ENCODE results near the gene PPP2R5A.

DNA sequence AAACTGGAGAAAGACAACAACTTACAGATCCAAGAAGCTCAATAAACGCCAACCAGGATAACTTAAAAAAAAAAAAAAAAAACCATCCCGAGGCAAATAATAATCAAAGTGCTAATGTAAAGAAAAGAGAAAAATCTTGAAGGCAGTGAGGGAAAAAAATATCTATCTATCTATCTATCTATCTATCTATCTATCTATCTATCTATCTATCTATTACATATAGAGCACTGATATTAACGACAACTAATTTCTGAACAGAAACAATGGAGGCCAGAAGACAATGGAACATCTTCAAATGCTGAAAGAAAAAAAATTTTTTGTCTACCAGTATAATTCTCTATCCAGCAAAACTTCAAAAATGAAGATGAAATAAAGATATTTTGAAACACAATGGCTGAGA, 111.4 kb downstream of the PPP2R5A start:
- TF ChIP-seq, protein P1, sequence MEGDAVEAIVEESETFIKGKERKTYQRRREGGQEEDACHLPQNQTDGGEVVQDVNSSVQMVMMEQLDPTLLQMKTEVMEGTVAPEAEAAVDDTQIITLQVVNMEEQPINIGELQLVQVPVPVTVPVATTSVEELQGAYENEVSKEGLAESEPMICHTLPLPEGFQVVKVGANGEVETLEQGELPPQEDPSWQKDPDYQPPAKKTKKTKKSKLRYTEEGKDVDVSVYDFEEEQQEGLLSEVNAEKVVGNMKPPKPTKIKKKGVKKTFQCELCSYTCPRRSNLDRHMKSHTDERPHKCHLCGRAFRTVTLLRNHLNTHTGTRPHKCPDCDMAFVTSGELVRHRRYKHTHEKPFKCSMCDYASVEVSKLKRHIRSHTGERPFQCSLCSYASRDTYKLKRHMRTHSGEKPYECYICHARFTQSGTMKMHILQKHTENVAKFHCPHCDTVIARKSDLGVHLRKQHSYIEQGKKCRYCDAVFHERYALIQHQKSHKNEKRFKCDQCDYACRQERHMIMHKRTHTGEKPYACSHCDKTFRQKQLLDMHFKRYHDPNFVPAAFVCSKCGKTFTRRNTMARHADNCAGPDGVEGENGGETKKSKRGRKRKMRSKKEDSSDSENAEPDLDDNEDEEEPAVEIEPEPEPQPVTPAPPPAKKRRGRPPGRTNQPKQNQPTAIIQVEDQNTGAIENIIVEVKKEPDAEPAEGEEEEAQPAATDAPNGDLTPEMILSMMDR (IDR thresholded peaks at IDR 0.05; ENCODE audit: insufficient read depth, low read length, poor library complexity, severe bottlenecking): no peak
- TF ChIP-seq EZH2phosphoT487 (conservative IDR thresholded peaks at IDR 0.05; ENCODE audit: low read length): no peak

Data from SU-DHL-6 (cell line).